ENCODE data around the gene IQCH.
"Not testable (repeated sequence)": the region's sequence is repeated elsewhere in the genome, so short reads cannot be mapped to it uniquely, and the experiment has no call there.

Gene IQCH

DNA sequence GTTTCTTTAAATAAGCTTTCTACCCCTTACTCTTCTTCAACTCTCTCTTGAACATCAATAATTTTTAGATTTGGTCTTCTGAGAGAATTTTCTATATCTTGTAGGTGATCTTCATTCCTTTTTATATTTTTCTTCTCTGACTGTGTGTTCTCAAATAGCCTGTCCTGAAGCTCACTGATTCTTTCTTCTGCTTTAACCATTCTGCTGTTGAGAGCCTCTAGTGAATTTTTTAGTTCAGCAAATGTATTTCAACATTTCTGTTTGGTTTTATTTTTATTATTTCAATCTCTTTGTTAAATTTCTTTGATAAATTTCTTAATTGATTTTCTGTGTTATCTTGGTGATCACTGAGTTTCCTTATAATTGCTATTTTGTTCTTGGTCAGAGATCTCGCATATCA, 19.6 kb downstream of the IQCH start:
- no peak for DNase-seq (ENCODE audit: low read depth)
- no peak overlapping the region for H3K4me3 ChIP-seq (ENCODE audit: low read length)
- TF ChIP-seq, protein P1, sequence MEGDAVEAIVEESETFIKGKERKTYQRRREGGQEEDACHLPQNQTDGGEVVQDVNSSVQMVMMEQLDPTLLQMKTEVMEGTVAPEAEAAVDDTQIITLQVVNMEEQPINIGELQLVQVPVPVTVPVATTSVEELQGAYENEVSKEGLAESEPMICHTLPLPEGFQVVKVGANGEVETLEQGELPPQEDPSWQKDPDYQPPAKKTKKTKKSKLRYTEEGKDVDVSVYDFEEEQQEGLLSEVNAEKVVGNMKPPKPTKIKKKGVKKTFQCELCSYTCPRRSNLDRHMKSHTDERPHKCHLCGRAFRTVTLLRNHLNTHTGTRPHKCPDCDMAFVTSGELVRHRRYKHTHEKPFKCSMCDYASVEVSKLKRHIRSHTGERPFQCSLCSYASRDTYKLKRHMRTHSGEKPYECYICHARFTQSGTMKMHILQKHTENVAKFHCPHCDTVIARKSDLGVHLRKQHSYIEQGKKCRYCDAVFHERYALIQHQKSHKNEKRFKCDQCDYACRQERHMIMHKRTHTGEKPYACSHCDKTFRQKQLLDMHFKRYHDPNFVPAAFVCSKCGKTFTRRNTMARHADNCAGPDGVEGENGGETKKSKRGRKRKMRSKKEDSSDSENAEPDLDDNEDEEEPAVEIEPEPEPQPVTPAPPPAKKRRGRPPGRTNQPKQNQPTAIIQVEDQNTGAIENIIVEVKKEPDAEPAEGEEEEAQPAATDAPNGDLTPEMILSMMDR (conservative IDR thresholded peaks at IDR 0.05; ENCODE audit: low read length), result no peak

DNA sequence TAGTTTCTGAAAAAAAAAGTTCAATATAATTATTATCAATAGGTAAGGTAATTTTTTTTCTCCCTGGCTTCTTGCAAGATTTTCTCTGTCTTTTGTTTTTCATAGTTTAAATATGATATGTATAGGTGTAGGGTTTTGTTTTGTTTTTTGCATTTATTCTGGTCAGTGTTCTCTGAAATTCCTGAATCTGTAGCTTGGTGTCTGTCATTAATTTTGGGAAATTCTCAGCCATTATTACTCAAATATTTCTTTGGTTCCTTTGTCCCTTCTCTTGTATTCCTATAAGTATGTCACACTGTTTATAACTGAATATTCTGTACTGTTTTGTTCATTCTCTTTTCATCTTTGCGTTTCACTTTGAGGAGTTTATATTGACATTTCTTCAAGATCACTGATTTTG, 22.1 kb downstream of the IQCH start:
- DNase-seq (ENCODE audit: low read depth), result no peak
- H3K4me3 ChIP-seq (ENCODE audit: low read length), result no peak overlapping the region
- TF ChIP-seq, protein P1 (conservative IDR thresholded peaks at IDR 0.05; ENCODE audit: low read length), result no peak

DNA sequence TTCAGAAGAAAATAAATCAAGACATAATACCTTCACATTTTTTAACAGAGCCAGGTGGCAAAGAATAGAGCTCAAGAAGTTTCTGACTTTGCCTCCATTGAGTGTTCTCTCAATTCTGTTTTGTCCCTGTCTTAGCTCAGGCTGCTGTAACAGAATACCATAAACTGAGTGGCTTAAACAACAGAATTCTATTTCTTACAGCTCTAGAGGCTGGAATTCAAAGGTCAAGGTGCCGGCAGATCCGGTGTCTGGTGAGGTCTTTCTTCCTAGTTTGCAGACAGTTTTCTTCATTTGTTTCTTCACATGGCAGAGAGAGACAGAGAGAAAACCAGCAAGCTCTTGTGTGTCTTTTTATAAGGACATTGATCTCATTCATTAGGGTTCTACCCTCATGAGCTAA, 25.6 kb downstream of the IQCH start:
- TF ChIP-seq, protein P1 (conservative IDR thresholded peaks at IDR 0.05; ENCODE audit: low read length), result no peak
- DNase-seq (ENCODE audit: low read depth), result no peak
- H3K4me3 ChIP-seq (ENCODE audit: low read length), result no peak overlapping the region

DNA sequence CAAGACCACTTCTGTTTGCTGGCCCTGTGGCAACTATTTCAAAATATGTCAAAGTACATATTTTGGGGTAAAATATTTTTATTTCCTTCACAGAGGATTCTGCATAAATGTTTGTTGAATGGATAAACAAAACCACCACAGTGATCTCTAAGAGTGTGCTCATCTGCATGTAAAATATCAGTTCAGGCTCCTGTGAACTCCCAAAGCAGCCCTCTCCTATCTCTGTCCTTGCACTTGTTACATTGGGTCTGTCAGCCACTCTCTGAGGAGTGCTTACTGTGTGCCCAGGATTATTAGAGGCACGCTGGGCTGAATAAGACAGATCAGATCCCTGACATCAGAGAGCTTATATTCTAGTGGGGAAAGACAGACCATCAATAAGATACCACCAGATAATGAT, 27.1 kb downstream of the IQCH start:
- no peak overlapping the region for H3K4me3 ChIP-seq (ENCODE audit: low read length)
- no peak for DNase-seq (ENCODE audit: low read depth)
- TF ChIP-seq, protein P1 (conservative IDR thresholded peaks at IDR 0.05; ENCODE audit: low read length), result no peak

DNA sequence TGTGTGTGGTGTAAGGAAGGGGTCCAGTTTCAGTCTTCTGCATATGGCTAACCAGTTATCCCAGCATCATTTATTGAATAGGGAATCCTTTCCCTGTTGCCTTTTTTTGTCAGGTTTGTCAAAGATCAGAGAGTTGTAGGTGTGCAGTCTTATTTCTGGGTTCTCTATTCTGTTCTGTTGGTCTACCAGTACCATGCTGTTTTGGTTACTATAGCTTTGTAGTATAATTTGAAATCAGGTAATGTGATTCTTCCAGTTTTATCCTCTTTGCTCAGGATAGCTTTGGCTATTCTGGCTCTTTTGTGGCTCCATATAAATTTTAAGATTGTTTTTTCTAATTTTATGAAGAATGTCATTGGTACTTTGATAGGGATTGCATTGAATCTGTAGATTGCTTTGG, 31.0 kb downstream of the IQCH start:
- not testable (repeated sequence) for H3K4me3 ChIP-seq (ENCODE audit: low read length); DNase-seq (ENCODE audit: low read depth)

DNA sequence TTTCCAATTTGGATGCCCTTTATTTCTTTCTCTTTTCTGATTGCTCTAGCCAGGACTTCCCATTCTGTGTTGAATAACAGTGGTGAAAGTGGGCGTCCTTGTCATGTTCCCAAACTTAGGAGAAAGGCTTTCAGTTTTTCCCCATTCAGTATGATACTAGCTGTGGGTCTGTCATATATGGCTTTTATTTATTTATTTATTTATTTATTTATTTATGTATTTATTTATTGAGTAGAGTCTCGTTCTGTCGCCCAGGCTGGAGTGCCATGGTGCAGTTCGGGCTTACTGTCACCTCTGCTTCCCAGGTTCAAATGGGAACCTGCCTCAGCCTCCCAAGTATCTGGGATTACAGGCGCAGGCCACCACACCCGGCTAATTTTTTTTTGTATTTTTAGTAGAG, 31.8 kb downstream of the IQCH start:
- not testable (repeated sequence) for DNase-seq (ENCODE audit: low read depth); H3K4me3 ChIP-seq (ENCODE audit: low read length)

DNA sequence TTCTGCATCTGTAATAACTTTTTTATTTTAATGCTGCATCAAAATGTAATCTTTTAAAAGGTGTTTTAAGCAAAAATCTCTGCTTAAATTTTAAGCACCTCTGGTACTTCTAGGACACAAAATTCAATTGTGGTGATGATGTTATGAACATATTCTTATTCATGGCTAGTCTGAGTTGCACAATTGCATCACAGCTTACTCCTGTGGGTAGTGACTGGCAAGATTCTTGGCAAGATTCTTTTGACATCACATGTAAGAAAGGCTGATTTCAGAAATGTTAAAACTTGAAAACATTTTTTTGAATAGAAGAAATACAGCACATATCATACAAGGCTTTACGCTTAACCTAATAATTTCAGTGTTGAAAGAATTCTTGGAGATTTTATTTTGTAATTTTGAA, 35.7 kb downstream of the IQCH start:
- DNase-seq (ENCODE audit: low read depth), result peak; percentile 41
- H3K4me3 ChIP-seq (ENCODE audit: low read length), result no peak overlapping the region
- TF ChIP-seq, protein P1 (conservative IDR thresholded peaks at IDR 0.05; ENCODE audit: low read length), result no peak

DNA sequence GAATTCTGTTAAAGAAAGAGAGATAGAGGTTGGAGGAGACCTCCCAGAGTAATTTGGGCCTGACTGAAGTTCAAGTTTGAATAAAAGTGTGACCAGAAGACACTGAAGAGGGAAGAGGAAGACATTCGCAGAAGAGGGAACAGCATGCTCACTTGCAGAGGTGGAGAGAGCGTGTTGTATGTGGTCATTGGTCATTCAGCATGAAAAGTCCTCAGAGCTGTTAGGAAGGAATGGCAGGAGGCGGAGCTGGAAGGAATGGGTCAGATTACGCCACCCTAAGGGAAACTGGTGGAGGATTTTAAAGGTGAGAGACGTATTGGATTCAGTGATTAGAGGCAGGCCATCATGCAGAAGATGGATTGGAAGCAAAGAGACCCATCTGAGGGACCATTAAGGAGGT, 41.6 kb downstream of the IQCH start:
- no peak for DNase-seq (ENCODE audit: low read depth)
- TF ChIP-seq, protein P1 (conservative IDR thresholded peaks at IDR 0.05; ENCODE audit: low read length), result no peak
- H3K4me3 ChIP-seq (ENCODE audit: low read length), result no peak overlapping the region

Measured in AG10803 (cell line).